Measurements from ENCODE around the gene DTD1.

DTD1 gene

DNA sequence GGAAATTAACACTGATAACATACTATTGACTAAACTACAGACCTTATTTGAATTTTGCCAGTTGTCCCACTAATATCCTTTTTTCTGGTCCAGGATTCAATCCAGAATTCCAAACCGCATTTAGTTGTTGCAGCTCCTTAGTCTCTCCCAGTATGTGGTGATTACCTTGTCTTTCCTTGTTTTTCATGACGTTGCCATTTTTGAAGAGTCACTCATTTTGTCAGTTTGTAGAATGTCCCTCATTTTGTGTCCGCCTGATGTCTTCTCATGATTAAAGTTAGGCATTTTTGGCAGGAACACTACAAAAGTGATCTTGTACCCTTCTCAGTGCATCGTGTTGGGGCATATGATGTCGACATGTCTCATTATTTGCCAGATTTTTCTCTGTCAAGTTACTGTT lies 33.1 kb downstream of the DTD1 start:
- H3K9ac ChIP-seq (ENCODE audit: low read depth, low read length), result no peak overlapping the region
- no peak overlapping the region for H3K27ac ChIP-seq (ENCODE audit: low read length)
- no peaks in the 10 kb centered on the region for H3K4me1 ChIP-seq (ENCODE audit: insufficient read depth, low read length)
- no peaks in the 10 kb centered on the region for H3K9me3 ChIP-seq (ENCODE audit: insufficient read depth, low read depth, low read length)
- no peaks in the 10 kb centered on the region for H3K27me3 ChIP-seq (ENCODE audit: insufficient read depth, low read length)
- H3K4me3 ChIP-seq (ENCODE audit: low read length), result no peak overlapping the region
- H3K36me3 ChIP-seq (ENCODE audit: insufficient read depth, low read depth, low read length), result no peaks in the 10 kb centered on the region

DNA sequence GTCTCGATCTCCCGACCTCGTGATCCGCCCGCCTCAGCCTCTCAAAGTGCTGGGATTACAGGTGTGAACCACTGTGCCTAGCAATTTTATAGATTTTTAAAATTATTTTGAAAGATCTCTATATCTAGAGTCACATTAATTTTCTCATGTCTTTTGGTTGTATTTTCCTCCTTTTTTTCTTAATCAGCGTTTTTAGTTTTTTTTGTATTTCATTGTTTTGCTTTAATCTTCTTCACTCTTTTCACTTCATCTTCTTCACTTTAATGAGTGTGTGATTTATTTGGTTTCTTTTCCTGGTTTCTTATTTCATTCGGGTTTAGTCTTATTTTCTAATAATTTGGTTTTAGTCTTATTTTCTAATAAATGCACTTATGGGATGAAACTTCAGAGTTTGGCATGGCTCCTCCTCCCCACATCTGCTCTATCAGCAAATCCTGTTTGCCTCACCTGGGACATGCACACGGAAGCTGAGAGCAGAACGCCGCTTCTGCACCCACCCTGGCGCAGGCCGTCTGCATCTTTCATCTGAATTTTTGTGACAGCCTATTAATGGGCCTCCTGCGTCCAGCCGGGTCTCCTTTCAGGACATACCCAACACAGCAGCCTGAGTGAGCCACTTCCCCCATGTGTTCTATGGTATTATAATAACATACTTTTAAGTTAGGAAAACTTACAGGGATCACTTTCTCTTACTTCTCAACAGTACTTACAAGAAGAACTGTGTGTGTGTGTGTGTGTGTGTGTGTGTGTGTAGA lies 35.5 kb downstream of the DTD1 start:
- H3K27ac ChIP-seq (ENCODE audit: low read length), result no peak overlapping the region
- H3K36me3 ChIP-seq (ENCODE audit: insufficient read depth, low read depth, low read length), result no peaks in the 10 kb centered on the region
- no peak overlapping the region for H3K4me3 ChIP-seq (ENCODE audit: low read length)
- no peaks in the 10 kb centered on the region for H3K9me3 ChIP-seq (ENCODE audit: insufficient read depth, low read depth, low read length)
- no peaks in the 10 kb centered on the region for H3K4me1 ChIP-seq (ENCODE audit: insufficient read depth, low read length)
- H3K9ac ChIP-seq (ENCODE audit: low read depth, low read length), result no peak overlapping the region
- H3K27me3 ChIP-seq (ENCODE audit: insufficient read depth, low read length), result no peaks in the 10 kb centered on the region

GRCh38 chr20:18624948-18625347 lies 37.1 kb downstream of the DTD1 start:
- no peaks in the 10 kb centered on the region for H3K9me3 ChIP-seq (ENCODE audit: insufficient read depth, low read depth, low read length)
- H3K27ac ChIP-seq (ENCODE audit: low read length), result no peak overlapping the region
- H3K4me1 ChIP-seq (ENCODE audit: insufficient read depth, low read length), result no peaks in the 10 kb centered on the region
- H3K27me3 ChIP-seq (ENCODE audit: insufficient read depth, low read length), result no peaks in the 10 kb centered on the region
- no peaks in the 10 kb centered on the region for H3K36me3 ChIP-seq (ENCODE audit: insufficient read depth, low read depth, low read length)
- H3K9ac ChIP-seq (ENCODE audit: low read depth, low read length), result no peak overlapping the region
- no peak overlapping the region for H3K4me3 ChIP-seq (ENCODE audit: low read length)

GRCh38 chr20:18625907-18626655 lies 38.2 kb downstream of the DTD1 start:
- H3K4me3 ChIP-seq (ENCODE audit: low read length), result no peak overlapping the region
- no peaks in the 10 kb centered on the region for H3K27me3 ChIP-seq (ENCODE audit: insufficient read depth, low read length)
- H3K9ac ChIP-seq (ENCODE audit: low read depth, low read length), result no peak overlapping the region
- H3K9me3 ChIP-seq (ENCODE audit: insufficient read depth, low read depth, low read length), result no peaks in the 10 kb centered on the region
- no peak overlapping the region for H3K27ac ChIP-seq (ENCODE audit: low read length)
- no peaks in the 10 kb centered on the region for H3K4me1 ChIP-seq (ENCODE audit: insufficient read depth, low read length)
- H3K36me3 ChIP-seq (ENCODE audit: insufficient read depth, low read depth, low read length), result no peaks in the 10 kb centered on the region

DNA sequence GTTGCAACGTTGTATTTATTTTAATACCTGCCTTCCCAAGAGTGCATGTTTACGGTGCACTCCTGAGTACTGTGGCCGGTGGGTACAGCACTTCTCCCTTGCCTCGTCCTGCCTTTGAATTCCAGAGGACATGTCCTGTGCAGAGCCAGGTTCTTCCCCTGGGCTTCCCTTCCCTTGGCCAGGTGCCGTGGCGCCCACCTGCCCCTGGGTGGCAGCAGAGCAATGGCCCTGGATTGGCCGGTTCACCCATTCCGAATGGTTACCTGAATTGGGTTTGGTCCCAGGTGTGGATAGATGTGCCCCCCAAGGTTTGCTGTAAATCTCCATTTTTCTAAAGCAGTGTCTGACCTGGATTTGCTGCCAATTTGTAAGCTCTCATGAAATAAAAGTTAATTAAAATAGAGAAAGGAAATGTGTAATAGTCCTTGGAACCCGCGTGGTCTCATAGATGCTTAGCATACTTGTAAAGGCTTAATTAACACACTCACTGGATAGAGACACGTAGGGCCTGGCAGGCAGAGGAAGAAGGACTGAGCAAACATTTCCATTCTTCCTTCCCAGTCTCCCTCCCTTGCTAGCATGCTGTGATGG lies 40.6 kb downstream of the DTD1 start:
- Histone ChIP-seq H3K27ac (ENCODE audit: low read length) (no peak overlapping the region), H3K9me3 (ENCODE audit: insufficient read depth, low read depth, low read length) (no peaks in the 10 kb centered on the region), H3K9ac (ENCODE audit: low read depth, low read length) (no peak overlapping the region), H3K27me3 (ENCODE audit: insufficient read depth, low read length) (no peaks in the 10 kb centered on the region), H3K36me3 (ENCODE audit: insufficient read depth, low read depth, low read length) (no peaks in the 10 kb centered on the region), H3K4me3 (ENCODE audit: low read length) (no peak overlapping the region), H3K4me1 (ENCODE audit: insufficient read depth, low read length) (no peaks in the 10 kb centered on the region)

GRCh38 chr20:18632196-18632789 lies 44.4 kb downstream of the DTD1 start:
- H3K4me3 ChIP-seq (ENCODE audit: low read length), result no peak overlapping the region
- H3K27me3 ChIP-seq (ENCODE audit: insufficient read depth, low read length), result no peaks in the 10 kb centered on the region
- no peaks in the 10 kb centered on the region for H3K9me3 ChIP-seq (ENCODE audit: insufficient read depth, low read depth, low read length)
- no peak overlapping the region for H3K27ac ChIP-seq (ENCODE audit: low read length)
- no peaks in the 10 kb centered on the region for H3K4me1 ChIP-seq (ENCODE audit: insufficient read depth, low read length)
- no peak overlapping the region for H3K9ac ChIP-seq (ENCODE audit: low read depth, low read length)
- no peaks in the 10 kb centered on the region for H3K36me3 ChIP-seq (ENCODE audit: insufficient read depth, low read depth, low read length)

DNA sequence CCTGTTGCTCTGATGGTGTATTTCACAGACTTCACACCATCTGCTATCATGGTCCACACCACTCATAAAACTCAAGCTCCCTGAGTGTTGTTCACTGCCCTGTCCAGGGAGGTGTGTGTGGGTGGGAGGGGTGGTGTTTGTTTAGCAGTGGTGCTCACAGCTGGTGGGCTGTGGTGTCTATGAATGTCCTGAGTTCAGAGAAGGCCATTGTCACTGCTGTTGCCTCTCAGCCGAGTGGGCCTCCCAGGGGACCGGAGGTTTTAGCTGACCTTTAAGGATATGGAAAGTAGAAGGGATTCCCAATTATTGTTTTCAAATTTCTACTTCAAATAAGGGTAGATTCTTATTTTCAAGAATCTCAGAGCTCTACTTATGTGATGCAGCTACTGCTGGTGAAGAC lies 45.6 kb downstream of the DTD1 start:
- Histone ChIP-seq H3K9ac (ENCODE audit: low read depth, low read length) (no peak overlapping the region), H3K4me1 (ENCODE audit: insufficient read depth, low read length) (no peaks in the 10 kb centered on the region), H3K4me3 (ENCODE audit: low read length) (no peak overlapping the region), H3K9me3 (ENCODE audit: insufficient read depth, low read depth, low read length) (no peaks in the 10 kb centered on the region), H3K27ac (ENCODE audit: low read length) (no peak overlapping the region), H3K27me3 (ENCODE audit: insufficient read depth, low read length) (no peaks in the 10 kb centered on the region), H3K36me3 (ENCODE audit: insufficient read depth, low read depth, low read length) (no peaks in the 10 kb centered on the region)

- Histone ChIP-seq H3K9ac (ENCODE audit: low read depth, low read length) (no peak overlapping the region), H3K9me3 (ENCODE audit: insufficient read depth, low read depth, low read length) (no peaks in the 10 kb centered on the region), H3K36me3 (ENCODE audit: insufficient read depth, low read depth, low read length) (no peaks in the 10 kb centered on the region), H3K4me3 (ENCODE audit: low read length) (no peak overlapping the region), H3K27ac (ENCODE audit: low read length) (no peak overlapping the region), H3K4me1 (ENCODE audit: insufficient read depth, low read length) (no peaks in the 10 kb centered on the region), H3K27me3 (ENCODE audit: insufficient read depth, low read length) (no peaks in the 10 kb centered on the region)
These were observed 46.6 kb downstream of the DTD1 start for GRCh38 chr20:18634501-18634900.

DNA sequence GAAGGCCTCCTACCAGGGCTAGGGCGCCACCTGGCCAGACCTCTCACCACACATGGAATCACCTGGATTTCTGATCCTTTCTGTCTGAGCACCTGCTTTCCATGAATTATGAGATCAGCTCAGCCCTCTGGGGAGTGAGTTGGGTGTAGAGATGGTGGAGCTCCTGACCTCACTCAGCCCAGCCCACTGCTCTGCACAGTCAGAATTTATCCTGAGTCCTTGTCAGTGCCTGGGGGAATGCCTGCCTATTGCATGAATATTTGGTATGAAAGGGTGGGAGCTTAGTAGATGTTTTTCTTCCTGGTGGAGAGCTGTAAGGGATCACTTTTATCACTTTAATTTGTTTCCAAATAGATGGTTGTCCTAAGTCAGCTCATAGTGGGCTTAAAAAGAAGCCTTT lies 47.5 kb downstream of the DTD1 start:
- no peaks in the 10 kb centered on the region for H3K4me1 ChIP-seq (ENCODE audit: insufficient read depth, low read length)
- no peaks in the 10 kb centered on the region for H3K36me3 ChIP-seq (ENCODE audit: insufficient read depth, low read depth, low read length)
- H3K27ac ChIP-seq (ENCODE audit: low read length), result no peak overlapping the region
- no peak overlapping the region for H3K9ac ChIP-seq (ENCODE audit: low read depth, low read length)
- no peaks in the 10 kb centered on the region for H3K9me3 ChIP-seq (ENCODE audit: insufficient read depth, low read depth, low read length)
- H3K4me3 ChIP-seq (ENCODE audit: low read length), result no peak overlapping the region
- no peaks in the 10 kb centered on the region for H3K27me3 ChIP-seq (ENCODE audit: insufficient read depth, low read length)

DNA sequence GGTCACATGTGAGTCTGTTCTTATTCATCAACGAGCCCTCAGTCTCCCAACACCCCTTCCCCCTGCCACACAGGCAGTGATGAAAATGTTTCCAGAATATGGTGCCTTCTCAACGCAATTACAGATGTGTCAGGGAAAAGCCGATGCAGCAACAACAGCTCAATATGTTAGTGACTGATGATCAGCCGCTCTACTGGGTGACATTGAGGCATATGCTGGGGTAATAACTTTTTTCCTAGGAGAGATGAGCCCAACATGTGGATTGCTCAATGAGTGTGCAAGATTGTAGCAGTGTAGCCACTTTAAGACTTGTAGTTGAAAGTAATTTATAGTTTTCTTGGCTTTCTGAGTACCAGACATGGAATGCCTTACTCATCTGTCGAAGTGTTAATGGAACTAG lies 49.4 kb downstream of the DTD1 start:
- Histone ChIP-seq H3K9me3 (ENCODE audit: insufficient read depth, low read depth, low read length) (no peaks in the 10 kb centered on the region), H3K27me3 (ENCODE audit: insufficient read depth, low read length) (no peaks in the 10 kb centered on the region), H3K9ac (ENCODE audit: low read depth, low read length) (no peak overlapping the region), H3K36me3 (ENCODE audit: insufficient read depth, low read depth, low read length) (no peaks in the 10 kb centered on the region), H3K27ac (ENCODE audit: low read length) (no peak overlapping the region), H3K4me1 (ENCODE audit: insufficient read depth, low read length) (no peaks in the 10 kb centered on the region), H3K4me3 (ENCODE audit: low read length) (no peak overlapping the region)

- no peaks in the 10 kb centered on the region for H3K4me1 ChIP-seq (ENCODE audit: insufficient read depth, low read length)
- no peak overlapping the region for H3K9ac ChIP-seq (ENCODE audit: low read depth, low read length)
- H3K27ac ChIP-seq (ENCODE audit: low read length), result no peak overlapping the region
- no peaks in the 10 kb centered on the region for H3K36me3 ChIP-seq (ENCODE audit: insufficient read depth, low read depth, low read length)
- H3K27me3 ChIP-seq (ENCODE audit: insufficient read depth, low read length), result no peaks in the 10 kb centered on the region
- H3K9me3 ChIP-seq (ENCODE audit: insufficient read depth, low read depth, low read length), result no peaks in the 10 kb centered on the region
- H3K4me3 ChIP-seq (ENCODE audit: low read length), result no peak overlapping the region
These were observed 50.9 kb downstream of the DTD1 start for GRCh38 chr20:18638768-18639167.
